ENCODE results near the gene FTSJ1.
"Not testable (repeated sequence)": the region's sequence is repeated elsewhere in the genome, so short reads cannot be mapped to it uniquely, and the experiment has no call there.

GRCh38 chrX:48447201-48447600, 28.8 kb upstream of the FTSJ1 start:
- TF ChIP-seq CTCF (IDR thresholded peaks at IDR 0.05; ENCODE audit: control extremely low read depth in 1 of 3, insufficient read depth in 1 of 3, low read depth in 1 of 3, low read length in 3 of 3); POLR2AphosphoS5 (IDR thresholded peaks at IDR 0.05; ENCODE audit: low read depth, low read length); EZH2 (IDR thresholded peaks at IDR 0.05; ENCODE audit: low read depth, low read length, severe bottlenecking); POLR2A (IDR thresholded peaks at IDR 0.05; ENCODE audit: control extremely low read depth in 1 of 2, low read depth in 2 of 2, low read length in 2 of 2); SRF (IDR thresholded peaks at IDR 0.05; ENCODE audit: low read depth, low read length); POU5F1 (IDR thresholded peaks at IDR 0.05; ENCODE audit: low read depth, low read length); MAX (IDR thresholded peaks at IDR 0.05); PHF8 (conservative IDR thresholded peaks at IDR 0.05; ENCODE audit: low read depth, low read length); CEBPB (IDR thresholded peaks at IDR 0.05; ENCODE audit: low read depth, low read length); TEAD4 (IDR thresholded peaks at IDR 0.05; ENCODE audit: low read depth, low read length); RAD21 (IDR thresholded peaks at IDR 0.05 in 1 of 2, conservative IDR thresholded peaks at IDR 0.05 in 1 of 2; ENCODE audit: low read depth in 2 of 2, low read length in 2 of 2); CREB1 (IDR thresholded peaks at IDR 0.05); TCF12 (IDR thresholded peaks at IDR 0.05; ENCODE audit: low read depth, low read length); JUN (IDR thresholded peaks at IDR 0.05; ENCODE audit: low read depth, low read length): not testable (repeated sequence)

Measured in H1 (cell line).